ENCODE measurements around the gene PLA2G3. TPM values are rescaled to one million over a fixed set of nuclear protein-coding genes. Genes with fewer than 3 reads are reported as not detected.
A peak's percentile ranks its signal among the peaks of the same experiment; 100 is the strongest.

Gene PLA2G3
- total RNA-seq (1 to 10 TPM; 4.3 to 9.9 TPM), polyA plus RNA-seq (ENCODE audit: insufficient read length in 6 of 6) (under 1 TPM in 5 of 6 donors, not detected in 1; 0.06 to 0.23 (median 0.14) TPM)
- long read RNA-seq, donor 1, result 0 reads
- long read RNA-seq, donor 2, result 0 reads
- long read RNA-seq, donor 3, result 0 reads
- long read RNA-seq, donor 4, partial matches to known transcripts, result 0 of 2 reads
- long read RNA-seq, donor 4, other reads (novel, unspliced or antisense), result 0 of 2 reads
- long read RNA-seq, donor 5, result 0 reads
- long read RNA-seq, donor 6, result 0 reads
- long read RNA-seq, donor 7, result 0 reads
- long read RNA-seq, donor 8, result 0 reads
- long read RNA-seq, donor 9, result 0 reads
- long read RNA-seq, donor 10, transcript PLA2G3-201 (7 exons, 2,697 nt), result major isoform, 5 of 8 reads
- long read RNA-seq, donor 10, partial matches to known transcripts, result 0 of 8 reads
- long read RNA-seq, donor 10, other reads (novel, unspliced or antisense), result 3 of 8 reads
- long read RNA-seq, donor 11, partial matches to known transcripts, result 0 of 1 reads
- long read RNA-seq, donor 11, other reads (novel, unspliced or antisense), result 0 of 1 reads
- long read RNA-seq, donor 12, result 0 reads

GRCh38 chr22:31139866-31140716 lies at the start of gene PLA2G3:
PLA2G3 (minus strand) TSS chr22:31140508; CDS start chr22:31140354, 154 bp downstream.
- H3K9me3 ChIP-seq, result no peaks in the 10 kb centered on the region
- TF ChIP-seq, protein P1, sequence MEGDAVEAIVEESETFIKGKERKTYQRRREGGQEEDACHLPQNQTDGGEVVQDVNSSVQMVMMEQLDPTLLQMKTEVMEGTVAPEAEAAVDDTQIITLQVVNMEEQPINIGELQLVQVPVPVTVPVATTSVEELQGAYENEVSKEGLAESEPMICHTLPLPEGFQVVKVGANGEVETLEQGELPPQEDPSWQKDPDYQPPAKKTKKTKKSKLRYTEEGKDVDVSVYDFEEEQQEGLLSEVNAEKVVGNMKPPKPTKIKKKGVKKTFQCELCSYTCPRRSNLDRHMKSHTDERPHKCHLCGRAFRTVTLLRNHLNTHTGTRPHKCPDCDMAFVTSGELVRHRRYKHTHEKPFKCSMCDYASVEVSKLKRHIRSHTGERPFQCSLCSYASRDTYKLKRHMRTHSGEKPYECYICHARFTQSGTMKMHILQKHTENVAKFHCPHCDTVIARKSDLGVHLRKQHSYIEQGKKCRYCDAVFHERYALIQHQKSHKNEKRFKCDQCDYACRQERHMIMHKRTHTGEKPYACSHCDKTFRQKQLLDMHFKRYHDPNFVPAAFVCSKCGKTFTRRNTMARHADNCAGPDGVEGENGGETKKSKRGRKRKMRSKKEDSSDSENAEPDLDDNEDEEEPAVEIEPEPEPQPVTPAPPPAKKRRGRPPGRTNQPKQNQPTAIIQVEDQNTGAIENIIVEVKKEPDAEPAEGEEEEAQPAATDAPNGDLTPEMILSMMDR (IDR thresholded peaks at IDR 0.05), result peak in 1 of 2 donors; percentile 13
- H3K27ac ChIP-seq, result peak within 1 kb of the TSS in 1 of 2 donors; percentile 18

DNA sequence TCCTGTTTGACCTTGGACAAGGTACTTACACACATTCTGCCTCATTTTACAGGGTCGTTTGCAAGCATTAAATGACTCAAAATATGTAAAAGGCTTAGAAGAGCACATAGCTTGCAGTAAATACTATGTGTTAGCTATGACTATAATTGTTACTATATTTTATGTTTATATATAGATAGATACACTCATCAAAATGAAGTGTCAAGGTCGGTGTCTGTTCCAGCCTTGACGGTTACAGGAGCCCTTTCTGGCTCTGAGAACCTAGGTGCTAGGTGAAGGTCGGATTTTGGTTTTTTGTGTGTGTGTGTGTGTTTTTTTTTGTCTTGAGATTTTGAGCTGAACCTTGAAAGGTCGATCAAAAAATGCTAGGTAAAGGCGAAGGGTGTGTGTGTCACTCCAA lies 47.3 kb upstream of the PLA2G3 start:
- Histone ChIP-seq H3K4me1 (no peaks in the 10 kb centered on the region), H3K4me3 (no peak overlapping the region), H3K36me3 (peaks cover 0 to 60% of the 10 kb centered on the region in 2 donors), H3K27ac (no peak overlapping the region), H3K9me3 (no peaks in the 10 kb centered on the region), H3K27me3 (no peaks in the 10 kb centered on the region)
- intact Hi-C loops (cut with DNase I), result no loop called here
- ATAC-seq (no peak), DNase-seq (no peak)
- TF ChIP-seq, protein P1 (IDR thresholded peaks at IDR 0.05), result no peak

More at GRCh38 chr22:31139866-31140716, at the start of gene PLA2G3:
- peak within 1 kb of the TSS; percentile 12 to 35 for H3K4me3 ChIP-seq
- peak in 3 of 4 donors; percentile 56 to 90 (median 80) for DNase-seq
- no peaks in the 10 kb centered on the region for H3K36me3 ChIP-seq
- H3K4me1 ChIP-seq, result no peaks in the 10 kb centered on the region
- peaks cover 0 to 16% of the 10 kb centered on the region in 2 donors for H3K27me3 ChIP-seq
- intact Hi-C loops (cut with DNase I), result no loop called here
- ATAC-seq, result peak; percentile 96

DNA sequence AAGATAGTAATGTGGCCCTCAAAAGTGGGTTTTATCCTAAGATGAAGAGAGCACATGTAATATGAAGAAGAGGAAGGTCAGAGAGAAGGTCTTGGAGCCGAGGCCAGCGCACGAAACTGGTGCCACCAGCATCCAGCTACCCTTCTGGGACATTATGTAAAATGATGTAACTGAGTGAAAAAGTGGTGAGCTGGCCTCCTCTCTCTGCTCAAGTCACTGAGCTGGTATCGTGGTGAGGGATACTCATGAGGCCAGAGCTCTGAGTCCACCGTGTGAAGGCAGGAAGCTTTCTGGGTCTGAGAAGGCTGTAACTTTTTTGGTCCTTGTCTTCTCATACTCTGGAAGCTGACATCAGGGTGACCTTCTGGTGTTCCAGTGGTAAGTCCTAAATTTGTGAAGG lies 44.7 kb upstream of the PLA2G3 start:
- DNase-seq, result no peak
- no peak for ATAC-seq
- peaks cover 0 to 1% of the 10 kb centered on the region in 2 donors for H3K9me3 ChIP-seq
- no peaks in the 10 kb centered on the region for H3K4me1 ChIP-seq
- TF ChIP-seq, protein P1 (IDR thresholded peaks at IDR 0.05), result no peak
- H3K36me3 ChIP-seq, result peaks cover 0 to 48% of the 10 kb centered on the region in 2 donors
- no peaks in the 10 kb centered on the region for H3K27me3 ChIP-seq
- no peak overlapping the region for H3K27ac ChIP-seq
- no peak overlapping the region for H3K4me3 ChIP-seq
- intact Hi-C loops (cut with DNase I), result no loop called here

DNA sequence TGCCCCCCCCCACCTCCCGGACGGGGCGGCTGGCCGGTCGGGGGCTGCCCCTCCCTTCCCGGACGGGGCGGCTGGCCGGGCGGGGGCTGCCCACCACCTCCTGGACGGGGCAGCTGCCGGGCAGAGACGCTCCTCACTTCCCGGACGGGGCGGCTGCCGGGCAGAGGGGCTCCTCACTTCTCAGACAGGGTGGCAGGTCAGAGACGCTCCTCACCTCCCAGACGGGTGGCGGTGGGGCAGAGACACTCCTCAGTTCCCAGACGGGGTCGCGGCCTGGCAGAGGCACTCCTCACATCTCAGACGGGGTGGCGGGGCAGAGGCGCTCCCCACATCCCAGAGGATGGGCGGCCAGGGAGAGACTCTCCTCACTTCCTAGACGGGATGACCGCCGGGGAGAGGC lies 43.7 kb upstream of the PLA2G3 start:
- H3K36me3 ChIP-seq, result peaks cover 0 to 38% of the 10 kb centered on the region in 2 donors
- intact Hi-C loops (cut with DNase I), result no loop called here
- no peaks in the 10 kb centered on the region for H3K27me3 ChIP-seq
- TF ChIP-seq, protein P1 (IDR thresholded peaks at IDR 0.05), result no peak
- no peak overlapping the region for H3K4me3 ChIP-seq
- H3K9me3 ChIP-seq, result peaks cover 0 to 1% of the 10 kb centered on the region in 2 donors
- no peak overlapping the region for H3K27ac ChIP-seq
- no peak for DNase-seq
- no peaks in the 10 kb centered on the region for H3K4me1 ChIP-seq
- no peak for ATAC-seq
